Esophagus muscularis mucosa (tissue), 4 donors: ENCODE results near the gene PRKAR1B. TPM values are rescaled to one million over a fixed set of nuclear protein-coding genes. Genes with fewer than 3 reads are reported as not detected.

Source experiments
- DNase-seq: peaks from one replicate; pipeline ENCODE4 v3.0.0-alpha.2; 2017; ENCODE audit errors: extremely low spot score
- H3K27ac ChIP-seq, 4 donors: fragments of 200-600 bp; sonication (generic); replicated peaks in 1 of 4; 1 replicate in 3 of 4; 2 replicates in 1 of 4; pipeline ENCODE4 v1.5.1; 2016 to 2019; ENCODE audit warnings: mild to moderate bottlenecking in 1 of 4
- H3K27me3 ChIP-seq, 4 donors: fragments of 200-600 bp; sonication (generic); one replicate each; pipeline versions ENCODE4 v1.5.1 to v1.6.0; 2016 to 2019
- H3K36me3 ChIP-seq, 4 donors: fragments of 200-600 bp; sonication (generic); one replicate each; pipeline ENCODE4 v1.5.1; 2016 to 2019
- H3K4me1 ChIP-seq, 4 donors: fragments of 200-600 bp; sonication (generic); one replicate each; pipeline ENCODE4 v1.5.1; 2016 to 2019
- H3K4me3 ChIP-seq, 4 donors: fragments of 200-600 bp; sonication (generic); 1 replicate in 2 of 4; 2 replicates in 2 of 4; pipeline ENCODE4 v1.5.1; 2016 to 2019; ENCODE audit warnings: mild to moderate bottlenecking in 4 of 4, moderate library complexity in 1 of 4
- H3K9me3 ChIP-seq, 4 donors: fragments of 200-600 bp; sonication (generic); 1 replicate in 3 of 4; 2 replicates in 1 of 4; pipeline ENCODE4 v1.5.1; 2016 to 2019
- EP300 ChIP-seq: sonication (generic); formaldehyde crosslinking; IDR thresholded peaks from one replicate; pipeline ENCODE4 v1.6.1; 2017; ENCODE audit warnings: antibody characterized with exemption
- POLR2A ChIP-seq: fragments of 450-650 bp; IDR thresholded peaks from one replicate; pipeline ENCODE4 v1.6.1; 2017; ENCODE audit warnings: antibody characterized with exemption, moderate library complexity, mild to moderate bottlenecking, low read depth
- POLR2AphosphoS5 ChIP-seq, 2 donors: sonication (generic); formaldehyde crosslinking; IDR thresholded peaks; one replicate each; pipeline ENCODE4 v1.6.1; 2017; ENCODE audit warnings: antibody characterized with exemption in 2 of 2
- WGBS: methylation state at CpG from one replicate; pipeline ENCODE4 v1.1.5; 2018; 5-methylcytosine and 5-hydroxymethylcytosine counted together
- intact Hi-C: fragments of 100-400 bp; cut with DNase I; formaldehyde crosslinking; loops from one replicate; pipeline ENCODE4 v1.15.1; 2023
- total RNA-seq, 4 donors: library from RNA; depleted of rRNA; stranded (reverse); fragments of >200 nt; gene quantifications; one replicate each; pipeline versions ENCODE4 v1.1.0 to v1.2.1, GENCODE V29; 2016
- TF ChIP-seq, protein P1 (sequence below), 3 experiments: fragments of 200-600 bp in 2 of 3; fragments of 450-650 bp in 1 of 3; sonication (generic) in 2 of 3; IDR thresholded peaks; one replicate each; pipeline ENCODE4 v1.5.1; 2017 to 2019; ENCODE audit warnings: antibody characterized with exemption in 3 of 3, mild to moderate bottlenecking in 2 of 3, moderate library complexity in 1 of 3

Gene PRKAR1B
- total RNA-seq, 4 donors from 2014 or later, result 15.4 to 46.9 (median 31.4) TPM

DNA sequence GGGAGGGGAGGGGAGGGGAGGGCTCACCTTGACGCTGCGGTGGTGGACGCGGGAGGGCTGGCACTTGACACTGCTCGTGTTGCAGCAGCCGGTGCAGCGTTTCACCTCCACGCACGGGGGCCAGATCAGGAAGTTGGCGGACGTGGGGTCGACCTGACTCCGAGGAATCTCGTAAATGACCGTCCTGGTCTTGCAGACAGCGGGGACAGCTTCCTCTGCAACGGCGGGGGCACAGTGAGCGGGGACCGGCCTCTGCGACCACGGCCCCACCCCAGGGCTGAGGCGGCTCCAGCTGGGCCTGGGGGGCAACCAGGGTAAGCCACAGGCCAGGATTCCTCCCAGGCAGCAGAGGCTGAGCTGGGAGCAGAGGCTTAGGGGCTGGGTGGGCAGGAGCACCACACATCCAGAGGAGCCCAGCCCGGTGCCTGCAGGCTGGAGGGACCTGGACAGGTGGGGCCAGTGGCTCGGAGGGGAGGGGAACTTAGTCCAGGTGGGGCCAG lies 216.2 kb downstream of the PRKAR1B start:
- Histone ChIP-seq H3K4me3 (no peak overlapping the region), H3K36me3 (peaks cover 24 to 68% (median 56%) of the 10 kb centered on the region in 4 donors), H3K4me1 (peaks cover 36 to 64% (median 46%) of the 10 kb centered on the region in 4 donors), H3K27me3 (no peaks in the 10 kb centered on the region), H3K9me3 (no peaks in the 10 kb centered on the region), H3K27ac (no peak overlapping the region)
- intact Hi-C loops, result no loop called here
- WGBS, result 77% methylated on average over 13 of the region's 25 CpGs
- DNase-seq, result no peak
- TF ChIP-seq EP300 (no peak), POLR2AphosphoS5 (IDR thresholded peaks at IDR 0.05) (no peak), POLR2A (no peak)
- TF ChIP-seq, protein P1, sequence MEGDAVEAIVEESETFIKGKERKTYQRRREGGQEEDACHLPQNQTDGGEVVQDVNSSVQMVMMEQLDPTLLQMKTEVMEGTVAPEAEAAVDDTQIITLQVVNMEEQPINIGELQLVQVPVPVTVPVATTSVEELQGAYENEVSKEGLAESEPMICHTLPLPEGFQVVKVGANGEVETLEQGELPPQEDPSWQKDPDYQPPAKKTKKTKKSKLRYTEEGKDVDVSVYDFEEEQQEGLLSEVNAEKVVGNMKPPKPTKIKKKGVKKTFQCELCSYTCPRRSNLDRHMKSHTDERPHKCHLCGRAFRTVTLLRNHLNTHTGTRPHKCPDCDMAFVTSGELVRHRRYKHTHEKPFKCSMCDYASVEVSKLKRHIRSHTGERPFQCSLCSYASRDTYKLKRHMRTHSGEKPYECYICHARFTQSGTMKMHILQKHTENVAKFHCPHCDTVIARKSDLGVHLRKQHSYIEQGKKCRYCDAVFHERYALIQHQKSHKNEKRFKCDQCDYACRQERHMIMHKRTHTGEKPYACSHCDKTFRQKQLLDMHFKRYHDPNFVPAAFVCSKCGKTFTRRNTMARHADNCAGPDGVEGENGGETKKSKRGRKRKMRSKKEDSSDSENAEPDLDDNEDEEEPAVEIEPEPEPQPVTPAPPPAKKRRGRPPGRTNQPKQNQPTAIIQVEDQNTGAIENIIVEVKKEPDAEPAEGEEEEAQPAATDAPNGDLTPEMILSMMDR (IDR thresholded peaks at IDR 0.05), result no peak

DNA sequence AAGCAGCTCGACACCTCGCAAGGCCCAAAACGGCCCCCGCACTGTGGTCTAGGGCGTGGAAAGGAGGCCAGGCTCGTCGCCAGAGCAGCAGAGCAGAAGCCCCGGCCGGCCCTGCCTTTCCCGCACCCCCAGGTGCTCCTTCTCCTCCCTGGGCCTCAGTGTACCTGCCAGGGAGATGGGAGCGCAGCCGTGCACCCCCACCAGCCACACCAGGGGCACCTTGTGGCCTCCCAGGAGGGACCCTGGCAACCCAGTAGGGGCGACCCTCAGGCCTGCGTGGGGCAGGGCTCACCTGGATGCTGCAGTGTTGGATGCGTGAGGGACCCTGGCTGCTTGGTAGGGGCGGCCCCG lies 217.0 kb downstream of the PRKAR1B start:
- no peak overlapping the region for H3K4me3 ChIP-seq
- H3K9me3 ChIP-seq, result no peaks in the 10 kb centered on the region
- no peak for DNase-seq
- intact Hi-C loops, result no loop called here
- 91% methylated on average over 17 of the region's 17 CpGs for WGBS
- no peak for TF ChIP-seq EP300
- TF ChIP-seq POLR2A, result no peak
- TF ChIP-seq POLR2AphosphoS5 (IDR thresholded peaks at IDR 0.05), result no peak
- peaks cover 28 to 72% (median 63%) of the 10 kb centered on the region in 4 donors for H3K36me3 ChIP-seq
- H3K27me3 ChIP-seq, result no peaks in the 10 kb centered on the region
- no peak overlapping the region for H3K27ac ChIP-seq
- peaks cover 36 to 64% (median 43%) of the 10 kb centered on the region in 4 donors for H3K4me1 ChIP-seq

DNA sequence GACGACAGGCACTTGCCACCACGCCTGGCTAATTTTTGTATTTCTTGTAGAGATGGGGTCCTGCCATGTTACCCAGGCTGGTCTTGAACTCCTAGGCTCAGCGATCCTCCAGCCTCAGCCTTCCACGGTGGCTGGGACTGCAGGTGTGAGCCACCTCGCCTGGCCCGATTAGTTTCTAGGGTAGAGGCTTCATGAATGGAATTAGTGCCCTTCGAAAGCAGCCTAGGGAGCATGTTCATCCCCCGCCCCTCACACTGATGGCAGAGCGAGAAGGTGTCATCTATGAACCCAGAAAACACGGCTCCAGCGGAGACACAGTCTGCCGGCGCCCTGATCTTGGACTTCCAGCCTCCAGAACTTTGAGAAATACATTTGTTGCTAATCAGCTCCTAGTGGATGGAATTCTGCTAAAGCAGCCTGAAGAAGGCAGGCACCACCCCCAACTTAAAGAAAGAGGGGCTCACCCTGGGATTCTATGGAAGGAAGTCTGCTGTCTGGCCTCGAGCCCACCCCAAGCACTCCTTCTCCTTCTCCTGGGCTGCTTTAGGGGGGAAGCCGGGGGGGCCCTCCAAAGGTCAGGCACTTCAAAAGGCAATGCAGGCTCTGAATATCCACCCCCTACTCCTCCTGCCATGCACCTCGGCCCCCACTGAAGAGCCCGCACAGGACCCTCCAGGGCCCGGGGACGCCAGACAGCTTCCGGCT lies 217.5 kb downstream of the PRKAR1B start:
- no peak for DNase-seq
- peaks cover 28 to 72% (median 64%) of the 10 kb centered on the region in 4 donors for H3K36me3 ChIP-seq
- no peak overlapping the region for H3K27ac ChIP-seq
- intact Hi-C loops, result no loop called here
- WGBS, result 91% methylated on average over 18 of the region's 20 CpGs
- peaks cover 36 to 64% (median 43%) of the 10 kb centered on the region in 4 donors for H3K4me1 ChIP-seq
- no peaks in the 10 kb centered on the region for H3K9me3 ChIP-seq
- no peak overlapping the region for H3K4me3 ChIP-seq
- no peaks in the 10 kb centered on the region for H3K27me3 ChIP-seq
- TF ChIP-seq POLR2A (no peak), POLR2AphosphoS5 (IDR thresholded peaks at IDR 0.05) (no peak), EP300 (no peak)
- TF ChIP-seq, protein P1 (IDR thresholded peaks at IDR 0.05), result no peak

DNA sequence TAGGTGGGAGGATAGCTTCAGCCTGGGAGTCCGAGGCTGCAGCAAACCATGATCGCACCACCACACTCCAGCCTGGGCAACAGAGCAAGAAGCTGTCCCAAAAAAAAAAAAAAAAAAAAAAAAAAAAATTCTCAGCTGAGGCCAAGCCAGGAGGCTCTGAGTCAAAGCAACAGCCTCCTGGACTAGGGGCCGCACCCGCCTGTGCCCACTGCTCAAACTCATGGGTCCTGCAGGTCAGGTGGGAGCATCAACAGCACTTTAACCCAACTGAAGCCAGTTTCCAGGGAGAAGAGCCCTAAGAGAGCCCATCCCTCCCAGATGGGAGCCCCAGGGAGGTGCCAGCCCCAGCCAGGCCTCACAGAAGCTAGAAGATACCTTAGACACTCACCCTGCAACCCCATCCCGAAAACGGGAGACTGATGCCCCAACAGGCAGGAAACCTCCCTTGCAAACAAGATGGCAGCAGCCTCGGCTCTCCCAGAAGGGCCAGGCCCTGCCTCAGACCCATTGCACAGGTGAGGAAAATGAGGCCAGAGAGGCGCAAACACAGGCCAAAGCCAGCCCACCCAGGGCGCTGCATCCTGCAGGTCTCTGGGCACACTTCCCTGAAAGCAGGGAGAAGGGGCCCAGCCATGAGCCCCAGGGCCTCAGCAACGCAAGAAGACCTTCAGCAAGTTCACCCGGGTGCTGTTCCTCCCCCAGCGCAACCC lies 218.5 kb downstream of the PRKAR1B start:
- no peak for DNase-seq
- Histone ChIP-seq H3K4me3 (no peak overlapping the region), H3K36me3 (peaks cover 28 to 82% (median 69%) of the 10 kb centered on the region in 4 donors), H3K4me1 (peaks cover 35 to 64% (median 43%) of the 10 kb centered on the region in 4 donors), H3K27me3 (no peaks in the 10 kb centered on the region), H3K27ac (no peak overlapping the region), H3K9me3 (no peaks in the 10 kb centered on the region)
- 86% methylated on average over 12 of the region's 12 CpGs for WGBS
- TF ChIP-seq EP300, result no peak
- peak in 1 of 2 donors; percentile 12 for TF ChIP-seq POLR2AphosphoS5 (IDR thresholded peaks at IDR 0.05)
- intact Hi-C loops, result no loop called here

DNA sequence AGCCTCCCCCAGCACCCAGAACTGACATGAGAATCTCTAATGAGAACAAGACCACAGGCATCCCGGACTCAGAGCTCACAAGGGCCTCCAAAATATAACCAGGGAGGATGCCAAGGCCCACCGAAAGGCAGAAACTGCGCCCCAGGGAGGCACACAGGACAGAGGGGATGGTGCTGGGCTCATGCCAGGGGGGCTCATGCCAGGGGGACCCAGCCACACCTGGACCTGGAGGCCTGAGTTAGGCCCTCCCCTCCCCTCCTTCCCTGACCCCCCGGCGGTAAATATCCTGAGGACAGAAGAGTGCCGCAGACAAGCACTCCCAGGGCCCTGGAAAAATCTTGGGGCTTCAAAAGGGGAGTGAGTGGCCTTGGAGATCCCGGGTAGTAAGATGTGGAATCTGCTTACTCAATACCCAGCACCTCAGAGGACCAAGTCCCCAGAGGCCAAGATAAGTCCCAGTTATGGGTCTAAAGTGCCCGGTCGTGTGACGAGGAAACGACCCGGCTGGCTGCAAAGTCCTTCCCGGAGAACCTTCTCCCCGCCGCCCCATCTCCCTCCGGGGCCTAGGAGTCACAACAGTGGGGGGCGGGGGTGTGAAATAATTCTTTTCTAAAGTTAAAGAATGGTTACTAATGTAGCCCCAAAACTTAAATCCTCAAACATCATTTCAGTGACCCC lies 219.3 kb downstream of the PRKAR1B start:
- intact Hi-C loops, result no loop called here
- Histone ChIP-seq H3K27me3 (no peaks in the 10 kb centered on the region), H3K27ac (peak overlapping the region in 2 of 4 donors; percentile 7 to 31), H3K4me3 (no peak overlapping the region), H3K36me3 (peaks cover 28 to 90% (median 73%) of the 10 kb centered on the region in 4 donors), H3K4me1 (peaks cover 32 to 63% (median 42%) of the 10 kb centered on the region in 4 donors), H3K9me3 (no peaks in the 10 kb centered on the region)
- no peak for DNase-seq
- no peak for TF ChIP-seq POLR2AphosphoS5 (IDR thresholded peaks at IDR 0.05)
- no peak for TF ChIP-seq EP300
- no peak for TF ChIP-seq POLR2A
- TF ChIP-seq, protein P1 (IDR thresholded peaks at IDR 0.05), result no peak
- WGBS, result 89% methylated on average over 9 of the region's 17 CpGs
